Left colon (tissue), 2 donors: Measurements from ENCODE around the gene CABP5. TPM values are rescaled to one million over a fixed set of nuclear protein-coding genes. Genes with fewer than 3 reads are reported as not detected.

Experiments used
- ATAC-seq: fragments of 200-7000 bp; cut with Tn5 transposase; one replicate; pipeline ENCODE4 v1.9.1; 2020; ENCODE audit warnings: mild to moderate bottlenecking, moderate library complexity
- DNase-seq, 2 donors: peaks; one replicate each; pipeline ENCODE4 v3.0.0-alpha.2; 2020
- intact Hi-C, 2 donors: fragments of 100-400 bp; cut with DNase I in 1 of 2; cut with micrococcal nuclease in 1 of 2; formaldehyde crosslinking; loops; one replicate each; pipeline versions ENCODE4 v1.11.2 to v1.14.0; 2022; cut with DNase I, micrococcal nuclease
- total RNA-seq, 2 donors: library from RNA; stranded (reverse); fragmentation: NEBNext Ultra II Directional; extraction: Animal tissue kit (Norgen Biotek cat#: 25700); gene quantifications; one replicate each; pipeline ENCODE4 v1.2.1, GENCODE V29; 2021
- donor health status: DM: no; HTN: no; CAD: no.
- donor health status: DM: yes; HTN: yes; CAD: no.

CABP5 gene
- total RNA-seq, 2 donors from 2014 or later = not detected

DNA sequence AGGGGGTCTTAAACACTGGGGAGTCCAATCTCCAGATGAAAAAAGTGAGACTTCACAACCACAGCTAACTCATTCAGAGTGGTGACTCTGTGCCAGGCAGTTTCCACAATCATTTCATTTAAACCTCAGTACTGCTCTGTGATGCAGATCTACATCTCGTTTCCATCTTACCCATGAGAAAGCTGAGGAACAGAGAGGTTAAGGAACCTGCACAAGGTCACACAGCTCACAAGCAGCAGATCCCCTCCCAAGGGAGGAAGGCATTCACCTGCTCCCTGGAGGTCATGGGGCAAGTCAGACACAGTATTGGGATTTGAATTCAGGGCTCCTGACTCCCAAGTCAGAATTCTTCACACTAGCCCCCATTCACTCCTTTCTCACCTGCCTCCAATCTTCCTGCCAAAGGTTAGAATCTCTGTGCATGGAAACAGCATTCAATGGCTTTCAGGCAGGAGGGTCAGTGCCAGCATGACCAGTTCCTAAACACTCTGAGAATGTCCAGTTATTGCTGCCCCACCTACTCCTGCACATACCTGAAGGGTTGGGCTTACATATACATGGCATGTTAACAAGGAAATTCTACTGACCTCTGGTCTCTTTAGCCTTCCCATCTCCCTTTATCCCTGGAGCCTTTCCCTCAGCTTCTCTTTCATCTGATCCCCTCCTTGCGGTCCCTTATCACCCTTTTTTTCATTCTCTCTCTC, 1.9 kb downstream of the CABP5 start:
- intact Hi-C loops = no loop called here
- DNase-seq (no peak), ATAC-seq (no peak)

DNA sequence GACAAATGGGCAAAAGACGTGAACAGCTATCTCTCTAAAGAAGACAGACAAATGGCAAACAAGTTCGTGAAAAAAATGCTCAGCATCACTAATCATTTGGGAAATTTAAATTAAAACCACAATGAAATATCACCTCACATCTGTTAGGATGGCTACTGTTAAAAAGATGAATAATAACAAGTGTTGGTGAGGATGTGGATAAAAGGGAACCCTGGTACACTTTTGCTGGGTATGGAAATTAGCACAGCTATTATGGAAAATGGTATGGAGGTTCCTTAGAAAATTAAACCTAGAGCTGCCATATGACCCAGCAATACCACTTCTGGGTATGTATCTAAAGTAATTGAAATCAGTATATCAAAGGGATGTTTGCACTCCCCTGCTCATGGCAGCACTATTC, 7.1 kb downstream of the CABP5 start:
- intact Hi-C loops = no loop called here
- no peak for ATAC-seq
- DNase-seq = no peak

DNA sequence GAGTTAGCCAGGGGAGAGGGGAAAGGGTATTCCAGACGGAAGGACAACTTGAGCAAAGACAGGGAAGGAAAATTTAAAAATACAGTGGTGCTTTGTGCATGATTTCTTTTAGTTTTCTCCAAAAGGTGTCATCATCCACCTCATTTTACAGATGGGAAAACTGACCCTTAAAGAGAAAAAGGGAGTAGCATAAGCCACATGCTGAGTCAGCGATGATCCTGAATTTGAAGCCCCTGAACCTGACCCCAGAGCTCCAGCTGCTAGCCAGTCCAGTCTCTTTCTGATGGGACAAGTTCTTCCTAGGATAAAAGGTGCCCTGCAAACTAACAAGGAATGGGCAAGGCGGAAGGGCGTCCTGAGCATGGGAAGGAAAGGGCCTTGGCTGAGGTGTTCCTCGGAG, 10.3 kb downstream of the CABP5 start:
- DNase-seq = no peak
- no peak for ATAC-seq
- intact Hi-C loops = no loop called here

DNA sequence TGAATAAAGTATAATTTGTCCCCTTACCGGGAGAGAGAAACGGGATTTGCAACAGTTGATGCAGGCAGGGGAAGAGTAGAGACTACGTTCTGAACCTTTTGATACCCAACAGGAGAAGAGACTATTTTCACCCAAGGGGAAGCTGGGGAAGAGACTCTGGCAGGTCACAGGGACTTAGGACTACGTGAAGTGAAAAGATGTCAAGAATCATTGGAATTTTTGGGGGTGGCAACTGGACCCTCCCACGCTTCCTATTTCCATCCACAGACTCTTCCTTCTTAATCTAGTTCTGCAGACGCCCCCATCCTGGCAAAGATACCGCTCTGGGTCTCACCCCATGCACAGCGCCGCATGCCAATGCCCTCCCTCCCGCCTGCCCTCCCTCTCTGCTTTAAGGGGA, 13.8 kb downstream of the CABP5 start:
- no peak for DNase-seq

DNA sequence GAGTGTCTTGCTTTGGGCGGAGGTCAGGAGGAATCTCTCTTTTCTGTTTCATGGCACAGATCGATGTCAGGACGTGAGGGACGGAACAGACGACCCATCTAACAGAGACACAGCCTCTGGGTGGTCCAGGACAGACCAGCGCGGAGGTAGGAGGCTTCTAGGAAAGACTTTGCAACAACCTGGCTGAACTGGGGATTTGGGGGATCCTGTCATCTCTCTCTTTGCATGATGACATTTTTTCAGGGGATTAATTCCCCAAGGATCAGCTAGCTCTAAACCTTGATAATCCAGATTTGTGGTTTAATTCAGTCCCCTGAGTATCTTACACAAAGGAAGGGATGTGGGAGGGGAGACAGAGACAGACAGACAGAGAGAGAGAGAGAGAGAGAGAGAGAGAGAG, 14.4 kb downstream of the CABP5 start:
- ATAC-seq = no peak
- DNase-seq = no peak
- intact Hi-C loops = no loop called here

More for the DNA sequence above, 13.8 kb downstream of the CABP5 start:
- intact Hi-C loops = no loop called here
- no peak for ATAC-seq

DNA sequence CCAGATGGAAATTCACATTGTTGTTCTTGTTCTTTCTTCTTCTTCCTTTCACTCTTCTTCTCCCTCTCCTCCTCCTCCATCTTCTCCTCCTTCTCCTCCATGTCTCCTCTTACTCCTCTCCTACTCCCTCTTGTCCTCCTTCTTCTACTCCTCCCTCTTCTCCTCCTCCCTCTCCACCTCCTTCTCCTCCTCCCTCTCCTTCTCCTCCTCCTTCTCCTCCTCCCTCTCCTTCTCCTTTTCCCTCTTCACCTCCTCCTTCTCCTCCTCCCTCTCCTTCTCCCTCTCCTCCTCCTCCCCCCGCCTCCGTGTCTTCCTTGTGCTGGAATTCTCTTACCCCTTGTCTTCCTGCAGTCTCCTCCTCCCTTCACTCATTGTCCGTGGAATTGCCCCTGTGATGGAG, 18.4 kb downstream of the CABP5 start:
- intact Hi-C loops = no loop called here
- ATAC-seq (no peak), DNase-seq (no peak)

DNA sequence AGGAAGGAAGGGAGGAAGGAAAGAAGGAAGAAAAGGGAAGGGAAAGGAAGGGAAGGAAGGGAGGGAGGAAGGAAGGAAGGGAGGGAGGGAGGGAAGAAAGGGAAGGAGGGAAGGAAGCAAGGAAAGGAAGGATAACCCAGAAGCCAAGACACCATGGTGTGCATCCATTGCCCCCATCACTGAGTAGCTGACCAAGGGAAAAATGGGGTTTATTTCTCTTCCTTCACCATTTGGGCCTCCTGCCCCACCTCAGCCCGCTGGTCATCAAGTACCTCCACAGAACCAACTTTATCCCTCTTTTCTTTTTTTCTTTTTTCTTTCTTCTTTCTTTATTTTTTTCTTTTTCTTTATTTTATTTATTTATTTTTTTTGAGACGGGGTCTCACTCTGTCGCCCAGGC, 20.4 kb downstream of the CABP5 start:
- ATAC-seq = no peak
- intact Hi-C loops = no loop called here
- DNase-seq = no peak

DNA sequence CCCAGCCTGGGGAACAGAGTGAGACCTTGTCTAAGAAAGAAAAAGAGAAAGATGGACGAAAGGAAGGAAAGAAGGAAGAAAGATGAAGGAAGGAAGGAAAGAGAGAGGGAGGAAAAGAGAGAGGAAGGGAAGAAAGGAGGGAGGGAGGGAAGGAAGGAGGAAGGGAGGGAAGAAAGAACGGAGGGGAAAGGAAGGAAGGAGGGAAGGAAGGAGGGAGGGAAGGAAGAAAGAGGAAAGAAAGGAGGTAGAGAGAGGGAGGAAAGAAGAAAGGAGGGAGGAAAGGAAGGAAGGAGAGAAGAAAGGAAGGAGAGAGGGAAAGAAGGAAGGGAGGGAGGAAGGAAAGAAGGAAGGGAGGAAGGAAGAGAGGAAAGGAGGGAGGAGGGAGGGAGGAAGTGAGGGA, 20.9 kb downstream of the CABP5 start:
- intact Hi-C loops = no loop called here
- no peak for ATAC-seq

DNA sequence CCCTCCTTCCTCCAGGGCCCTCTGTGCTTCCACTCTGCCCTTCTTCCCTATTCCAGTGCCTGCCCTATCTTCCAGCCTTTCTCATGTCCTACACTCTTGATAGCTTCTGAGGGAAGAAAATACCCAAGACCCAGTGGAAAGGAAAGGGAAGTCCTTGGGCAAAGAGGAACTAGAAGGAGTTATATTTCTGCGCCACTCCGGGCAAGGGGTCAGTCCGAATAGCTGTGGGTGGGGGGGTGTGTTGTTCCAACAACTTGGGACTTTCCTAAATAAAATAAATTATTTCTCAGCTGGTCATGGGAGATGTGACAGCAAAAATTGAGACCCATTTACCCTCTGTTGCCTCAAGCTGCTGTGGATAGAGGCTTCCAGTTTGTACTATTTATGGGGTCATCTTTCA, 23.2 kb downstream of the CABP5 start:
- ATAC-seq (no peak), DNase-seq (no peak)
- intact Hi-C loops = no loop called here

More for the DNA sequence above, 20.9 kb downstream of the CABP5 start:
- DNase-seq = no peak

DNA sequence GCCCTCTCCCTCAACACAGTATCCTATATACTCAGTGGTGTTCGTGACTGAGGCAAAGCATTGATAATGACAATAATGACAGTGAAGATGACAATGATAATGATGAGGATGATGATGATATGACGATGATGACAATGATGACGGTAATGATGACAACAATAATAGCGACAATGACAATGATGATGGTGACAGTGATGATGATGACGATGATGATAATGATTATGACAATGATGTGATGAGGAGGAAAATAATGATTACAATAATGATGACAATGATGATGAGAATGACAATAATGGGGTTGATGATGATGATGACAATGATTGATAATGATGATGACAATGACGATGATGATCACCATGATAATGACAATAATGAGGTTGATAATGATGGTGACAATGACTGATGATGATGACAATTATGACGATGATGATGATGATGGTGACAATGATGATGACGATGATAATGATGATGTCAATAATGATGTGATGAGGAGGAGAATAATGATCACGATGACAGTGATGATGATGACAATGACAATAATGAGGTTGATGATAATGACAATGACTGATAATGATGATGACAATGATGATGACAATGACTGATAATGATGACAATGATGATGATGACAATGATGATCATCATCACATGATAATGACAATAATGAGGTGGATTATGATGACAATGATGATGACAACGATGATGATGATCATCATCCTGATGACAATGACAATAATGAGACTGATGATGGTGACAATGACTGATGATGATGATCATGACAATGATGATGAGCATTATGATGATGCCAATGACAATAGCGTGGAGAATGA, 32.7 kb downstream of the CABP5 start:
- ATAC-seq (no peak), DNase-seq (no peak)
- intact Hi-C loops = no loop called here

DNA sequence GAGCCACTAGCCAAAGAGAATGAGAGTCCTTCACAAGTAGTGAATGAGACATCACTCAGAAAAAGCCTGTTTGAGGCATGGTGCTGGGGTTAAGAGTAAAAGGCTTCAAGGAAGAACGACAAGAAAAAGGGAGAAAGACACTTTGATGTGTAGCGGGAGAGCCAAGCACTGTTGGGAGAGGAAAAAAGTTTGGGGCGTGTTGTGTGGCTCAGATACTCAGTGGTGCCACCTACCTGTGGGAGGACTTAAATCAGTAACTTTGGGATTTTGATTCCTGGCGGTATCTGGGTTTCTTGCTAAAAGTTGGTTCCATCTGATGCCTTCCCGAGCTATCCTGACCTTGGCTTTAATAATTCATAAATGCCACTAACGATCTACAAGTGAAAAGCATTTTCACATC, 37.1 kb downstream of the CABP5 start:
- intact Hi-C loops = no loop called here
- no peak for ATAC-seq
- DNase-seq = no peak

DNA sequence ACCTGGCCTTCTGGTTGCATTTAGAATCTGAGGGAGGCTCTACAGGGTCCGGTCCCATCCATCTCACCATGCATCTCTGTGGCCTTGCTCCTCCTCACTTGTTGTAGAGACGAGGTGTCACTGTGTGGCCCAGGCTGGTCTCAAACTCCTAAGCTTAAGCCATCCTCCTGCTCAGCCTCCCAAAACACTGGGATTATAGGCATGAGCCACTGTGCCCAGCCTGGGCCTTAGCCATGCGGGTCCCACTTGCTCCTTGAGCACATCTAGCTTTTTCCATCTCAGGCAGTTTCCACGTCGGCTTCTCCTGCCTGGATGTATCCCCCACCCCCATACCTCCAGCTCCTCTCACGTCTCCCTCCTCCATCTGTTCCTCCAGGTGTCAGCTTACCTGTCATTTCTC, 39.6 kb downstream of the CABP5 start:
- intact Hi-C loops = no loop called here
- DNase-seq (no peak), ATAC-seq (no peak)

DNA sequence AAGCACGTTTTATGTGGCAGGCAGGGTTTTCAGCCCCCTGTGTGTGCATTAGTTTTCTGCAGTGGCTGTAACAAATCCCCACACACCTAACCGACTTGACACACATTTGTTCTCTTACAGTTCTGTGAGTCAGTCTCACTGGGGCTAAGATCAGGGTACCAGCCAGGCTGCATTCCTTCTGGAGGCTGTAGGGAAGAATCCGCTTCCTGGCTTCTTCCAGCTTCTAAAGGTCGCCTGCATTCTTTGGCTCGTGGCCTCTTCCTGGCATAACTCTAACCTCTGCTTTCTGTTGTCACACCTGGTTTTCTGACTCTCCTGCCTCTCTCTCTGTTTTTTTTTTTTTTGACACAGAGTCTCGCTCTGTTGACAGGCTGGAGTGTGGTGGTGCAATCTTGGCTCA, 43.0 kb downstream of the CABP5 start:
- no peak for DNase-seq
- ATAC-seq = no peak
- intact Hi-C loops = no loop called here

DNA sequence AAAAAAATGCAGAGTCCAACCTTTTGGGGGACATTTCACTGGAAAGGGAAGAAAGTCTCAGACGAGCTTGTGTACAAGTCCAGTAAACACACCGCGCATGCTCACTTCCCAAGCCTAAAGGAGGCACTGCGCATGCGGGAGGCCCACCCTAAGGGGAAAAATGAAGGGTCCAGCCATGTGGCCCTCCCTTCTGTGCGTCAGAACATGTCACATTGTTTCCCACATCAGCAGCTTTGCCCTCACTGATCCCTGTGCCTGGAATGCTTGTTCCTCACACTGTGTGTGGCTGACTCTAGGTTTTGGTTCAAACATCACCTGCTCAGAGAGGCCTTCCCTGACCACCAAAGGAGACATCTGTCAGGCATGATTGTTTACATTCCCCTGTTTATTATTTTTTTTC, 45.1 kb downstream of the CABP5 start:
- ATAC-seq (no peak), DNase-seq (no peak)
- intact Hi-C loops = no loop called here

DNA sequence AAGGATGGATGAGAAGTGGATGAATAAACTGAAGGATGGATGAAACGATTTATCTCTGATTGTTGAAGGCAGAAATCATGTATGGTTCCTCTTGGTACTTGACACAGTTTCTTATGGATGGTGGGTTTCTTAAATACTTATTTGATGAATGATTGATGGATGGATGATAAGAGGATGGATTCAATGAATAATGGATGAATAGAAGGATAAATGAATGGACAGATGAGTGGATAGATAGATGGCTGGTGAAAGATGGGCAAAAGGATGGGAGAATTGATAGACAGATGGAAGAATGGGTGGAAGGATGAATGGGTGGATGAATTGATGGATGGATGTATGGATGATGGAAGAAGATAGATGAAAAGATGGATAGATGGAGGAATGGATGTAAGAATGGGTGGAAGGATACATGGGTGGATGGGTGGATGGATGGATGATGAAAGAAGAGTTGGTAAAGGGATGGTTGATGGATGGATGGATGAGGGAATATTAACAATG, 47.6 kb downstream of the CABP5 start:
- intact Hi-C loops = no loop called here
- DNase-seq (no peak), ATAC-seq (no peak)

DNA sequence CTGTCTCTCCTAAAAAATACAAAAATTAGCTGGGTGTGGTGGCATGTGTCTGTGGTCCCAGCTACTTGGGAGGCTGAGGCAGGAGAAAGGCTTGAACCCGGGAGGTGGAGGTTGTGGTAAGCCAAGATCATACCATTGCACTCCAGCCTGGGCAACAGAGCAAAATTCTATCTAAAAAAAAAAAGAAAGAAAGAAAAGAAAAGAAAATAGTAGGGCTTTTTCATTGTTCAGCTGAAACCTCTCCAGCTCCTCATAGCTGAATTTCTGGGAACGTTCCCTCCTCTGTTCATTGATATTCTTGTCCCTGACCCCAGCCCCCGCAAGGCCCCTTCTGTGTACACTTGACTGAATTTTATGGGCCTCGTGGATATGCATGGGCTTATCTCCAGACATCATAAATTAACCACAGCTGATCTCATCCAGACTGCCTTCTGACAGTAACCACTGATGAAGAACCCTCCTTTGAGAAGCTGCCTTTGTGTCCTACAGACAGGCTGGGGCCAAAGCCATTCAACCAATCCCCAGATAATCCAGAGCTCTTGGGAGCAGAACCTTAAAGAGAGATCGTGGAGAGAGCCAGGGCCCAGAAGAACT, 49.6 kb downstream of the CABP5 start, which contains the start of gene ELSPBP1:
TSS of gene ELSPBP1 (plus strand) at position 424 of the 594 bp plus-strand sequence. CDS start 14,036 bp downstream, outside the sequence.
- no peak for DNase-seq
- ATAC-seq = no peak
- intact Hi-C loops = no loop called here

DNA sequence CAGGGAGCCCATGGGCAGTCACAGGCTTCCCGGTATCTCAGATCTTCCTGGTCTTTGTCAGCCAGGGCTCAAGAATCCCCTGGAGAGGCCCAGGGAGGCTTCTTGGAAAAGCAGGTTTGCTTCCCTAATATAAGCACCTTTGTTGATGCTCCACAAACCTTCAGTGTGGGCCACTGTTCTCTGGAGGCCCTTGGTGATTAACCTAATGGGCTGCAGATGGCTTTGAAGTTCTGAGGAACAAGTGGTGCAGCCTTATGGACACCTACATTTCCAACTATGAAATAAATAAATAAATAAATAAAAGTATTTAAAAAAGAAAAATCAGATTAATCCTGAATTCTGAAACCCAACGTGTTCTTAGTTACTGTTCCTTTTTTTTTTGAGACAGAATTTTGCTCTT, 51.8 kb downstream of the CABP5 start, which contains the start of gene BSPH1:
TSS of gene BSPH1 (minus strand) at position 101 of the 400 bp plus-strand sequence. CDS start at position 12, 89 bp downstream.
- intact Hi-C loops = no loop called here
- ATAC-seq (no peak), DNase-seq (no peak)

DNA sequence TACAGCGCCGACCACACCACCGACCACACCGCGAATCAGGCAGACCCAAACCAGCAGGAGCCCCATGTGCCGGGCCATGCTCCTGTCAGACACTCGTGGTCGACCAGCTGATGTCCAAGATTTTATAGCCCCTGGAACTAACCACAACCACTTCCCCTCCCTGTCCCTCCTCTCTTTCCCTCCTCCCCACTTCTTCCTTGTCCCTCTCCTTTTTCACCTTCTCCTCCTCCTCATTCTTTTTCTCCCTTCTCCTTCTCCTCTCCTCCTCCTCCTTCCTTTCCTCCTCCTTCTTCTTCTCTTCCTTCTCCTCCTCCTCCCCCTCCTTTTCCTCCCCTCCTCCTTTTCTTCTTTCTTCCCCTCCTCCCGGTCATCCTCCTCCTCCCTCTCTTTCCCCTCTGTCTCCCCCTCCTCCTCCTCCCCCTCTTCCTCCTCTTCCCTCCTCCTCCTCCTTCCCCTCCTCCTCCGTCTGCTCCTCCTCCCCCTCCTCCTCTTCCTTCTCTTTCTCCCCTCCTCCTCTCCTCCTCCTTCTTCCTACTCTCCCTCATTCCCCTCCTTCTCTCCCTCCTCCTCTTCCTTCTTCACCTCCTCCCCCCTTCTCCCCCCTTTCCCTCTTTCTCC, 52.6 kb downstream of the CABP5 start:
- ATAC-seq (no peak), DNase-seq (no peak)
- intact Hi-C loops = no loop called here
